AG04449 (cell line): ENCODE measurements around the gene MEOX2.

Experiments used
- CTCF ChIA-PET: fragments of 350-600 bp; formaldehyde crosslinking; extraction: SDS; loops from one replicate; lab custom pipeline; 2021; ENCODE audit warnings: antibody characterized with exemption; lab: Yijun Ruan, JAX
- POLR2A ChIA-PET: fragments of 400-600, 350-600 bp; formaldehyde crosslinking; extraction: SDS; loops from one replicate; lab custom pipeline; 2020; ENCODE audit warnings: antibody characterized with exemption, inconsistent platforms; lab: Yijun Ruan, JAX
- DNase-seq: peaks from one replicate; pipeline ENCODE4 v3.0.0-alpha.2; 2010; ENCODE audit warnings: low read depth, low spot score
- H3K4me3 ChIP-seq: 2 replicates; pipeline ENCODE4 v1.5.1; 2011; ENCODE audit warnings: low read depth, mild to moderate bottlenecking, control low read depth, low read length
- CTCF ChIP-seq: IDR thresholded peaks from one replicate; pipeline ENCODE4 v1.5.1; 2011; ENCODE audit warnings: mild to moderate bottlenecking, moderate library complexity, low read length, control low read depth, inconsistent platforms; ENCODE audit not compliant: insufficient read depth; ENCODE audit errors: missing control alignments

MEOX2 gene

GRCh38 chr7:15594461-15594860 is 92.0 kb downstream of the MEOX2 start:
- TF ChIP-seq CTCF: no peak
- no peak for DNase-seq
- H3K4me3 ChIP-seq: no peak overlapping the region
- POLR2A ChIA-PET: no interaction called here
- CTCF ChIA-PET: no interaction called here

GRCh38 chr7:15593382-15593781 is 93.1 kb downstream of the MEOX2 start:
- no peak for DNase-seq
- H3K4me3 ChIP-seq: no peak overlapping the region
- ChIA-PET CTCF (no interaction called here), POLR2A (no interaction called here)
- TF ChIP-seq CTCF: no peak

GRCh38 chr7:15586266-15586665 is 100.2 kb downstream of the MEOX2 start:
- ChIA-PET CTCF (no interaction called here), POLR2A (no interaction called here)
- H3K4me3 ChIP-seq: no peak overlapping the region
- TF ChIP-seq CTCF: no peak
- no peak for DNase-seq

- no peak for TF ChIP-seq CTCF
- CTCF ChIA-PET: no interaction called here
- POLR2A ChIA-PET: no interaction called here
- H3K4me3 ChIP-seq: no peak overlapping the region
- no peak for DNase-seq
Measured at GRCh38 chr7:15584575-15584974, 101.9 kb downstream of the MEOX2 start.

GRCh38 chr7:15582773-15583172 is 103.7 kb downstream of the MEOX2 start:
- ChIA-PET POLR2A (no interaction called here), CTCF (no interaction called here)
- H3K4me3 ChIP-seq: no peak overlapping the region
- no peak for DNase-seq
- TF ChIP-seq CTCF: no peak

- ChIA-PET CTCF (no interaction called here), POLR2A (no interaction called here)
- TF ChIP-seq CTCF: no peak
- no peak for DNase-seq
- H3K4me3 ChIP-seq: no peak overlapping the region
Measured at GRCh38 chr7:15581352-15581951, 105.0 kb downstream of the MEOX2 start.
